ENCODE data around the gene SETBP1. TPM values are rescaled to one million over a fixed set of nuclear protein-coding genes. Genes with fewer than 3 reads are reported as not detected.

SETBP1 gene
- total RNA-seq, 1 donor from 2014 or later = 42.0 TPM

DNA sequence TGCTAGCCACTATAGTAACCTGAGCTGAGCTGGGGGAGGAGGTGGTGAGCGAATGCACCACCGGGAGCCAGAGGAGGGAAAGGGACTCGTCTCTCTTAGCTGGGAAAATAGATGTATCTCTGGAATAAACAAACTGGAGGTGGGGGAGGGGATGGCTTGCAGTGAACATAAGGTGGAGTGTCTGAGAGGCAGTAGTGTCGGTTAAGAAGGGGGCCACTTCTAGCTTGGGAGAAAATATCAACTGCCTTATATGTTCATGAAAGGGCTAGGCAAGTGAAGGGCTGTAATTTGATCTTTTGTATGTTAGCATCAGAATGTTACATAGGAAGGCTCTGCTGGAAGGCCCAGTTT, 2.2 kb downstream of the SETBP1 start:
- Mint-ChIP-seq H3K4me1 (ENCODE audit: low read depth) (peaks cover 32% of the 10 kb centered on the region), H3K27ac (no peak overlapping the region), H3K36me3 (ENCODE audit: low read depth) (peaks cover 15% of the 10 kb centered on the region), H3K4me3 (no peak overlapping the region), H3K27me3 (ENCODE audit: insufficient read depth) (peaks cover 17% of the 10 kb centered on the region), H3K9me3 (no peaks in the 10 kb centered on the region)
- DNase-seq (ENCODE audit: low spot score) = no peak
- intact Hi-C loops (cut with micrococcal nuclease) = loop anchor here (5.0 kb wide), 1 partner anchor 699 kb away; no protein-coding TSS in a partner anchor

DNA sequence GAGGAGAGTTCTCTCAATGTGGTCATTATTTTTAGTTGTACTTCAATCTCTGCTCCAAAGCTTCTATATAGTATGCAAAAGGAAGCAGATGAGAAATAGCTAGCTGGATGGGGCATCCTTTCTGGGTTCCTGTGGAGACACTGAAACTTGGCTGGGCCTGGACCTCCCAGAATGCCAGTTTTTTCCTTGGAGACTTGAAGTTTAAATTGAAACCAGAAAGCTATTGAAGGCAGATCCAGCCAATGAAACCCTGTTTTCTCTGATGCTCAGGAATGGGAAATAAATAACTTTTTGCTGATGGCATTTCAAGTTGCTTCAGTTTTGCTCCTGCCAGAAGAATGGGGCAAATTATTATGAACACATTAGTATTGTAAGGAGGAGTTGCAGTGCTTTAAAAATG, 2.9 kb downstream of the SETBP1 start:
- H3K4me3 Mint-ChIP-seq = no peak overlapping the region
- peaks cover 15% of the 10 kb centered on the region for H3K36me3 Mint-ChIP-seq (ENCODE audit: low read depth)
- intact Hi-C loops (cut with micrococcal nuclease) = loop anchor here (5.0 kb wide), 1 partner anchor 699 kb away; no protein-coding TSS in a partner anchor

DNA sequence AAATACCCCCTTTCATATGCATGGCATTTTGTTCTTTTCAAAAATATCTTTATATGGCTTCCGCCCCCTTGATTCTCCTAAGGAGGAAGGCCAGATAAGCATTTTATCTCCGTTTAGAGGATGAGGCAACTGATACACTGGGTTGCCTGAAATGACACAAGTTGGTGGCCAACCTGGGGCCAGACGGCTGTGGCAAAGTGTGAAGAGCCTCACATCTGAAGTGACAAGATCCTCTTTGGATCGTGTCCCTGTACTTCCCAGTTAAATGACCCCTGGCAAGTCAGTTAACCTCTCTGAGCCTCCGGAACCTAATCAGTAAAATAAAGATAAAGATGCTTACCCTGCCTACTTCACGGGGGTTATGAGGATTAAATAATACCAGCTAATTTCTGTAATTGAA, 4.6 kb downstream of the SETBP1 start:
- no peak for DNase-seq (ENCODE audit: low spot score)
- Mint-ChIP-seq H3K27ac (no peak overlapping the region), H3K36me3 (ENCODE audit: low read depth) (peaks cover 21% of the 10 kb centered on the region), H3K9me3 (no peaks in the 10 kb centered on the region), H3K4me3 (no peak overlapping the region), H3K27me3 (ENCODE audit: insufficient read depth) (peaks cover 31% of the 10 kb centered on the region), H3K4me1 (ENCODE audit: low read depth) (peaks cover 40% of the 10 kb centered on the region)
- intact Hi-C loops (cut with micrococcal nuclease) = no loop called here

More for the DNA sequence above, 2.9 kb downstream of the SETBP1 start:
- Mint-ChIP-seq H3K4me1 (ENCODE audit: low read depth) (peaks cover 25% of the 10 kb centered on the region), H3K27ac (no peak overlapping the region), H3K27me3 (ENCODE audit: insufficient read depth) (peaks cover 17% of the 10 kb centered on the region), H3K9me3 (no peaks in the 10 kb centered on the region)
- no peak for DNase-seq (ENCODE audit: low spot score)

DNA sequence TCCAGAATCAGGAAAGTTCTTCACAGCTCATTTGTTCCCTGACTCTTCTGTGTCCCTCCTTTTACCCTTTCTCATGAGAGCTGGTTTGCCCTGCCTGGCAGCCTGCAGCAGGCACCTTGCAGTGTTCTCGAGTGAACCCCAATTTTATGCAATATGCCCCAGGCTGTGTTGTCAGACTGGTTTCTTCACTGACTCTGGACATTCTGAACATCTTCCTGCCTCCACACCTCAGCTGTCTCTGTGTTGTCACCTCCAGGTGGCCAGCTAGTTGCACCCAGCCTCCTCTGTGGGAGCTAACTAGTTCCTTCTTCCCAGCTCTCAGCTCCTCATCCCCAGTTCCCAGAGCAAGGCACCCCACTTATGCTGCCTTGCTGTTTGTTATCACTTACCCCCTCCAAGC, 5.5 kb downstream of the SETBP1 start:
- Mint-ChIP-seq H3K27me3 (ENCODE audit: insufficient read depth) (peaks cover 31% of the 10 kb centered on the region), H3K4me1 (ENCODE audit: low read depth) (peaks cover 41% of the 10 kb centered on the region), H3K27ac (no peak overlapping the region), H3K9me3 (no peaks in the 10 kb centered on the region), H3K4me3 (no peak overlapping the region), H3K36me3 (ENCODE audit: low read depth) (peaks cover 16% of the 10 kb centered on the region)
- intact Hi-C loops (cut with micrococcal nuclease) = no loop called here
- no peak for DNase-seq (ENCODE audit: low spot score)

DNA sequence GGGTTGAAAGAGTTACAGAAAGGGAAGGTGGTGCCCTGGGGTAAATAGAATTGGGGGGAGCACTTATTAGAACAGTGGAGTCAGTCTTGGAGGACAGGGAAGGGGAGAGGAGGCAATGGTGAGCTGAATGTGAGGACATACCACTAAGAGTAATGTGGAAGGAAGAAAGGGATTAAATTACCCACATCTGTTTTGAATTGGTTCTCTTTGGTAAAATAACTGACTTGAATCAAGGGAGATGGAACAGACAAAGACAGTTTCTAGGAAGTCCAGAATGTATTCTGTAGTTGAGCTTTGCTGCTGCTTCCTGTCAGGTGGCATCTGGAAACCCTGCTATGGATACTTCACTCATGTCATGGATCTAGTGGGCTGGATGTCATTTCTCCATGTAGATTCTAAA, 6.7 kb downstream of the SETBP1 start:
- intact Hi-C loops (cut with micrococcal nuclease) = no loop called here
- DNase-seq (ENCODE audit: low spot score) = no peak
- no peak overlapping the region for H3K4me3 Mint-ChIP-seq
- peaks cover 52% of the 10 kb centered on the region for H3K4me1 Mint-ChIP-seq (ENCODE audit: low read depth)
- H3K36me3 Mint-ChIP-seq (ENCODE audit: low read depth) = peaks cover 17% of the 10 kb centered on the region
- H3K27ac Mint-ChIP-seq = no peak overlapping the region
- no peaks in the 10 kb centered on the region for H3K9me3 Mint-ChIP-seq
- H3K27me3 Mint-ChIP-seq (ENCODE audit: insufficient read depth) = peaks cover 29% of the 10 kb centered on the region

DNA sequence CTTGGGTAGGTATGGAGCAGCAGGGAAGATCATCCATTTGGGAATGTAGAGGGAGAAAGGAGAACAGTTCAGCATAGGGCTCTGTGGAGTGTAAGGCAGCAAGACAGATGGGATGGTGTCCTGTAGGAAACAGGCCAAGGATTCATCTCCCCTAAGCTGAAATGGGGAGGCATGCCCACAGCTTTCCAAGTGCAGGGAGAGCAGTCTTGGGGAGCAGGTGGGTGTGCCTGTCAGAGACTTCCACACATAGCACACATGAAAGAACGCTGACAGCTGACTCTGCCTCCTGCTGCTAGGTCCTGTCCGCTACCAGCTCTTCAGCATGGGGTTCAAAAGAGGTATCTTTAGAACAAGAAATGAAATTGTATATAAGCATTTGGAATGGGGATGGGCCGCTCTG, 9.0 kb downstream of the SETBP1 start:
- Mint-ChIP-seq H3K27me3 (ENCODE audit: insufficient read depth) (peaks cover 36% of the 10 kb centered on the region), H3K27ac (no peak overlapping the region), H3K9me3 (no peaks in the 10 kb centered on the region), H3K4me3 (no peak overlapping the region), H3K4me1 (ENCODE audit: low read depth) (peaks cover 65% of the 10 kb centered on the region), H3K36me3 (ENCODE audit: low read depth) (peaks cover 26% of the 10 kb centered on the region)
- no peak for DNase-seq (ENCODE audit: low spot score)
- intact Hi-C loops (cut with micrococcal nuclease) = no loop called here

DNA sequence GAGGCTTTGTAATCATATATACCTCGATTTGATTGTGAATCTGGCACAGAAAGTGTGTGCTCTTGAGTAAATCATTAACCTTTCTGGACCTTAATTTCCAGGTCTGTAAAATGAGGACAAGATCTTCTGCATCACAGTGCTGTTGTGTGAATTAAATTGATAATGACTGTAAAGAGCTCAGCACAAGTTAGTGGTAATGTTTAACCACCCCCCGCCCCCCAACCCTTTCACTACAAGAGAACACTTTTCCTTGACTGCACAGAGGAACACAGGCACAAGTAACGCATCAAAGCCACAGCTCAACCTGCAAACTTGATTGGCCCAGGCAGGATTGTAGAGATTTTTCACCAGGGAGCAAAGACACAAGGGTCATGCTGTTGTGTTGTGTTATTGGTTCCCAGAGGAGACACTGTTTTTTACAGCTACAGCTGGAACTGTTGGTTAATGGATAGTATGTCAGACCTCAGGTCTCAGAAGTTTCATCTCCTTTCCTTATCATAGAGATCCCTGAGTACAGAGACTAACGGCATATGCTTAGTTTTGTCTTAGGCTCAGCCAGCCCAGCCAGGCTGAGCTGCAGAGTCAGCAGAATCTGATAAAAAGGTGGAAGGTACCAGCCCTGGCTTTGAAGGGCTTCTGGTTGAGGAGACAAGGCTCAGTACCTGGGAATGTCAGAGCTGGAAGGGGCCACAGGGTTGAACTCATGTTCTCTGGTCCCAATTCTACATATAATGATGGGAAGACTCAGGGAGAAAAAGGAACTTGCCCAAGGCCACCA, 10.6 kb downstream of the SETBP1 start:
- peaks cover 31% of the 10 kb centered on the region for H3K36me3 Mint-ChIP-seq (ENCODE audit: low read depth)
- no peaks in the 10 kb centered on the region for H3K9me3 Mint-ChIP-seq
- H3K27me3 Mint-ChIP-seq (ENCODE audit: insufficient read depth) = peaks cover 30% of the 10 kb centered on the region
- DNase-seq (ENCODE audit: low spot score) = no peak
- H3K4me1 Mint-ChIP-seq (ENCODE audit: low read depth) = peaks cover 66% of the 10 kb centered on the region
- H3K4me3 Mint-ChIP-seq = no peak overlapping the region
- intact Hi-C loops (cut with micrococcal nuclease) = no loop called here
- H3K27ac Mint-ChIP-seq = no peak overlapping the region

DNA sequence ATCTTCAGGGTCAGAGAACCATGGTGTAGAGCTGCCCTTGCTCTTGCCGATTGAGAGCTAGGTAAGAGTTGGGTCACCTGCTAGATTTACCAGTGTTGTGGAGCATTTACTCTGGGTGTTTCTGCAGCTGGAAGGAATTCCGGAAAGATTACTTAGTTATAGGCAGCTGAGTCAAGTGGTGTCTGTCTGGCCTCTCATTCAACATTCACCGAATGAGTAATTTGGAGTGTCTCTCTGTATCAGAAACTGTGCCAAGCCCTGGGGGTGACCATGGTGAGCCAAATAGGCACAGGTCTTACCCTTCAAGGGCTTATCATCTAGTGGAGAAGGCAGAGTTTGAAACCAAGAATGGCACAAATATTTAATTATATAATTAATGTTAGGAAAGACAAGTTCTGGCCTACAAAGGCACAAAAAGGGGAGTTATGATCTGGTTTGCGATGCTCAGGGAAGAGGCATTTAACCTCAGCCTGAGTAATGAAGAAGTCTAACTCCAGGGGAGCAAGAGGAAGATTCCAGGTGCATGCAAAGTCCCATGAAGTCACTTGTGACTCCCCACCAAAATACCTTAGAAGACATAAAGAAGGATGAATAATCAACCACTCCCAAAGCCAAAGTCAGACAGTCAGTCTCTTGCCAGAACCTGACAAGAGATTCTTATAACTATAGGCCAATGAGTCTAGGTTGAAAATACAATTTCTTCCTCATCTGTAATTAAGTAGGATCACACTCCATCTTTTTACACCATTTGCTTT, 12.5 kb downstream of the SETBP1 start:
- intact Hi-C loops (cut with micrococcal nuclease) = no loop called here
- Mint-ChIP-seq H3K27me3 (ENCODE audit: insufficient read depth) (peaks cover 29% of the 10 kb centered on the region), H3K4me1 (ENCODE audit: low read depth) (peaks cover 66% of the 10 kb centered on the region), H3K9me3 (no peaks in the 10 kb centered on the region), H3K4me3 (no peak overlapping the region), H3K27ac (no peak overlapping the region), H3K36me3 (ENCODE audit: low read depth) (peaks cover 25% of the 10 kb centered on the region)
- DNase-seq (ENCODE audit: low spot score) = no peak

DNA sequence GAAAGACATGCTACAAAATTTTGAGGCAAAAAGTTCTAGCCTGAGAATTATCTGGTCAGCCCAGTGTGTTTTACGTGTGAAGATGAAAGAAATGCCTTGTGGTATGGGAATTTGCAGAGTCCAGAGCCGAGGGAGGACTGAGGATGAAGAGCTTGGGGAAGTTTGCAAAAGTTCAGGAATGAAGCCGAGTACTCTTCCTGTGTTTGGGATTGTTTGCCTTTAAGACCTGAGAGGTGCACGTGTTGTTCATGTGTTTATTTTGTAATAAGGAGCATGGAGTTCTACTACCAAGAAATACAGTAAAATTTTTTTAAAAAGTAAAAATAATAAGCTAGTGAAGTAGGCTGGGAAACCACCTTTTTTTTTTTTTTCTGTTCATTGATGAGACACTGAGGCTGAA, 14.8 kb downstream of the SETBP1 start:
- H3K27me3 Mint-ChIP-seq (ENCODE audit: insufficient read depth) = peaks cover 18% of the 10 kb centered on the region
- H3K36me3 Mint-ChIP-seq (ENCODE audit: low read depth) = peaks cover 22% of the 10 kb centered on the region
- no peak for DNase-seq (ENCODE audit: low spot score)
- no peaks in the 10 kb centered on the region for H3K9me3 Mint-ChIP-seq
- peaks cover 65% of the 10 kb centered on the region for H3K4me1 Mint-ChIP-seq (ENCODE audit: low read depth)
- no peak overlapping the region for H3K4me3 Mint-ChIP-seq
- intact Hi-C loops (cut with micrococcal nuclease) = no loop called here
- H3K27ac Mint-ChIP-seq = no peak overlapping the region

DNA sequence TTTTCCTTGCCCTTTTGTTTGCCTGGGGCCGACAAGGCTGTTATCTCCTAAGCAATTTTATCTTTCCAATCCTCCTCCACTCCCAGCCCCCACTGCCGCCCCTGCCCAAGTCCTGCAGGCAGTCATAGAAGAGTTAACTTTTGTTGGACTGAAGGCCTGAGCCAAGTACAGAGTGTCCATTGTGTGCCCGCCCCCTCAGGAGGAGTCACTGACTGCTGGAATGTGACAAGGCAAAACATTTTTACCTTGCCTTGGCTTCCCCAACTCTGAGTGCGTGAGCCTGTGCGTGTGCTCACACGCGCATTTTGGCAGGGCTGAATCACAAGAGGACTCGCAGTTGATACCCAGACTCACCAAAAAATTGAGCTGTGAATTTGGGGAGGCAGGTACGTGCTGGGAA, 16.2 kb downstream of the SETBP1 start:
- Mint-ChIP-seq H3K4me1 (ENCODE audit: low read depth) (peaks cover 65% of the 10 kb centered on the region), H3K4me3 (no peak overlapping the region), H3K36me3 (ENCODE audit: low read depth) (peaks cover 29% of the 10 kb centered on the region), H3K27ac (no peak overlapping the region), H3K27me3 (ENCODE audit: insufficient read depth) (peaks cover 16% of the 10 kb centered on the region), H3K9me3 (no peaks in the 10 kb centered on the region)
- intact Hi-C loops (cut with micrococcal nuclease) = no loop called here
- no peak for DNase-seq (ENCODE audit: low spot score)

DNA sequence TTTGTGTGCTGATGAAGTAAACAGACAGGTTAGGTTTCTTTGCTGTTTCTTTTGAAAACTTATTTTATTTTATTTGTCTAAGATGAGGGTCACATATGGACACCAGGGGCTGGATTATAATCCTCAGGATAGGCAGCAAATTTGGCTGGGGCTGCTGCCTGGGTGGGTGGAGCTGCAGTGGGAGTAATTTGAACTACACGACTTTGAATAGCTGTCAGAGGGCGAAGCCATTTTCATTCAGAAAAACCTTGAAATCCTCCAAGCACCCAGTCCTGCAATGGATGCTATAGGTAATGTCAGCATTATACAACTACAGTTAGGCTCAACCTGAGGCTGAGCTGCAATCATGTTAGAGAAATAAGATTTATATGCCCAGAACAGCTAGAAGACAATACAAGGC, 16.6 kb downstream of the SETBP1 start:
- peak overlapping the region; percentile 42 for H3K27ac Mint-ChIP-seq
- H3K4me3 Mint-ChIP-seq = no peak overlapping the region
- peaks cover 20% of the 10 kb centered on the region for H3K27me3 Mint-ChIP-seq (ENCODE audit: insufficient read depth)

DNA sequence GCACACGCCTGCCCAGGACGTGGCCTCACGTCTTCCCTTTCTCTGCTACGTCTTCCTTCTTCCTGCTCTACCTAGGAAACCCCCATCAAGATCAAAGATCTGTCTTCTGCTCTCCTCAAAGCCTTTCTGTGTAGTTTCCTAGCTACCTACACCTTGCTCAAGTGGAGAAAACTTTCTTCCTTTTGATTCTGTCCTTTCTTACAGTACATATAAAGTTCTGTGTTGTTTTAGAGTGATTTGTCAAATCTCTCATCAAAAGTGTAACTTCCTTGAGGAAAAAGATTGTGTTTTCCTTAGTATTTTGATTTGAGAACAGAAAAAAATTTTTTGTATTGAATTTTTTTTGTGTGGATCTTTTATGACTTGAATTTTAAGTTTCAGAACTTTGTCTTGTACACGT, 17.8 kb downstream of the SETBP1 start:
- H3K27me3 Mint-ChIP-seq (ENCODE audit: insufficient read depth) = peaks cover 19% of the 10 kb centered on the region
- peaks cover 53% of the 10 kb centered on the region for H3K4me1 Mint-ChIP-seq (ENCODE audit: low read depth)
- H3K9me3 Mint-ChIP-seq = no peaks in the 10 kb centered on the region
- H3K36me3 Mint-ChIP-seq (ENCODE audit: low read depth) = peaks cover 34% of the 10 kb centered on the region
- no peak for DNase-seq (ENCODE audit: low spot score)
- peak overlapping the region; percentile 5 for H3K4me3 Mint-ChIP-seq
- H3K27ac Mint-ChIP-seq = peak overlapping the region; percentile 19
- intact Hi-C loops (cut with micrococcal nuclease) = no loop called here

More for the DNA sequence above, 16.6 kb downstream of the SETBP1 start:
- Mint-ChIP-seq H3K36me3 (ENCODE audit: low read depth) (peaks cover 32% of the 10 kb centered on the region), H3K4me1 (ENCODE audit: low read depth) (peaks cover 62% of the 10 kb centered on the region), H3K9me3 (no peaks in the 10 kb centered on the region)
- DNase-seq (ENCODE audit: low spot score) = no peak
- intact Hi-C loops (cut with micrococcal nuclease) = no loop called here

DNA sequence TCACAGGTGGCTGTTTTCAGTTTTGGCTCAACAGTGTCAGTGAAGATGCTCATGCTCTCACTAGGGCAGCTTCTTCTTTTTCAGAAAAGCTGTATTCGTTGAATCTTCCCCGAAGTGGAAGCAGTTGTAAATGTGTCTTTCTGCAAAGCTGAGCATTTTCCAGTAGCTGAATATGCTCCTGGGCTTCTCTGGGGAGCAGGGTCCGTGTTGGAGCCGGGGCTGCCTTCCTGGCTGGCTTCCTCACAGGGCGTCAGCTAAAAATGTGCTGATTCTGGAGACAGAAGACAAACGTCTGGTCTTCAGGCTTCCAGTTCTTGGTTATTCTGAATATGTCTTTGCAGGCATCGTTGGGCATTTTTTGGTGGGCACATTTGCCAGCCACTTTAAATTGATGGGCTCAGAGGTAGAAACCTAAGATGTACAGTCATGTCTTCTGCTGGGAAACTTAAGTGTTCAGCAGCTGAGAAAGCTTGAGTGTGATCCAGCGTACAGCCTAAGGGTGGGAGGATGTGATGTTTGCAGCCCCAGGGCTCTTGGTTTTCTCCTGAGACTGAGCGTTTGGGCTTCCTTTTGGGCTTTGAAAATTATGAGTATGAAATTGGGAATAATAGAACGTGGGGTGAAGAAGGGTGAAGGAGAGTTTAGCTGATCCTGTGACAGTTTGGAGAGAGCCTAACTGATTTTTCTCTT, 19.0 kb downstream of the SETBP1 start:
- H3K27me3 Mint-ChIP-seq (ENCODE audit: insufficient read depth) = peaks cover 22% of the 10 kb centered on the region
- intact Hi-C loops (cut with micrococcal nuclease) = loop anchor here (2.0 kb wide), 1 partner anchor 19 kb away; the partner anchor contains the start of gene SETBP1
- DNase-seq (ENCODE audit: low spot score) = no peak
- H3K36me3 Mint-ChIP-seq (ENCODE audit: low read depth) = peaks cover 37% of the 10 kb centered on the region
- H3K4me3 Mint-ChIP-seq = no peak overlapping the region
- H3K4me1 Mint-ChIP-seq (ENCODE audit: low read depth) = peaks cover 49% of the 10 kb centered on the region
- no peaks in the 10 kb centered on the region for H3K9me3 Mint-ChIP-seq
- no peak overlapping the region for H3K27ac Mint-ChIP-seq

All from activated T-helper 1 cell treated with anti-CD3 and anti-CD28 coated beads, Interleukin-12 subunit alpha, Interleukin-12 subunit beta, Interleukin-2, Interleukin-4 antibody, amounts not matched to agents 30 ng/mL and 10 ng/mL and 1 ng/mL, durations not matched to agents 14 hours and 24 hours and 36 hours (primary cell).